ENCODE results near the gene WWC2.
A peak's percentile ranks its signal among the peaks of the same experiment; 100 is the strongest.

The WWC2 gene

GRCh38 chr4:183347146-183347545 is 248.1 kb downstream of the WWC2 start:
- H3K4me3 ChIP-seq (replicated peaks; ENCODE audit: low read depth, low read length), result no peak overlapping the region
- TF ChIP-seq CTCF (IDR thresholded peaks at IDR 0.05; ENCODE audit: low read length, missing control alignments), result no peak
- no peak for DNase-seq (ENCODE audit: low read depth)

GRCh38 chr4:183347566-183347965 is 248.5 kb downstream of the WWC2 start:
- DNase-seq (ENCODE audit: low read depth), result peak; percentile 53
- no peak for TF ChIP-seq CTCF (IDR thresholded peaks at IDR 0.05; ENCODE audit: low read length, missing control alignments)
- no peak overlapping the region for H3K4me3 ChIP-seq (replicated peaks; ENCODE audit: low read depth, low read length)

GRCh38 chr4:183348136-183348535 is 249.1 kb downstream of the WWC2 start:
- no peak for TF ChIP-seq CTCF (IDR thresholded peaks at IDR 0.05; ENCODE audit: low read length, missing control alignments)
- DNase-seq (ENCODE audit: low read depth), result no peak
- H3K4me3 ChIP-seq (replicated peaks; ENCODE audit: low read depth, low read length), result no peak overlapping the region

- no peak for TF ChIP-seq CTCF (IDR thresholded peaks at IDR 0.05; ENCODE audit: low read length, missing control alignments)
- peak; percentile 81 for DNase-seq (ENCODE audit: low read depth)
- no peak overlapping the region for H3K4me3 ChIP-seq (replicated peaks; ENCODE audit: low read depth, low read length)
Measured at GRCh38 chr4:183348706-183349659, 249.9 kb downstream of the WWC2 start.

- H3K4me3 ChIP-seq (replicated peaks; ENCODE audit: low read depth, low read length), result no peak overlapping the region
- no peak for DNase-seq (ENCODE audit: low read depth)
- TF ChIP-seq CTCF (IDR thresholded peaks at IDR 0.05; ENCODE audit: low read length, missing control alignments), result no peak
Measured at GRCh38 chr4:183349673-183350072, 250.6 kb downstream of the WWC2 start.

GRCh38 chr4:183350317-183351071 is 251.4 kb downstream of the WWC2 start:
- no peak overlapping the region for H3K4me3 ChIP-seq (replicated peaks; ENCODE audit: low read depth, low read length)
- DNase-seq (ENCODE audit: low read depth), result no peak
- no peak for TF ChIP-seq CTCF (IDR thresholded peaks at IDR 0.05; ENCODE audit: low read length, missing control alignments)
